H1 (cell line): ENCODE measurements around the gene MYO3A. TPM values are rescaled to one million over a fixed set of nuclear protein-coding genes. Genes with fewer than 3 reads are reported as not detected.

ENCODE experiments used
- ASH2L ChIP-seq: fragments of 200-600, 300-600 bp; sonication (generic); IDR thresholded peaks from one replicate; pipeline ENCODE4 v1.7.1; 2017; ENCODE audit warnings: low read length
- BCL11A ChIP-seq, 2 experiments: IDR thresholded peaks; one replicate each; pipeline ENCODE4 v1.6.1; 2011; ENCODE audit warnings: low read depth in 2 of 2, low read length in 2 of 2, mild to moderate bottlenecking in 2 of 2
- BRCA1 ChIP-seq: IDR thresholded peaks from 2 replicates; pipeline ENCODE4 v1.6.1; 2012; ENCODE audit warnings: low read depth, low read length, improper control_type of control experiment
- CTBP2 ChIP-seq: IDR thresholded peaks from 2 replicates; pipeline ENCODE4 v1.7.0; 2011; ENCODE audit warnings: borderline replicate concordance, mild to moderate bottlenecking, moderate library complexity, mixed read lengths, low read length; ENCODE audit not compliant: insufficient read depth, insufficient read length
- GABPA ChIP-seq: IDR thresholded peaks from 2 replicates; pipeline ENCODE4 v1.6.1; 2011; ENCODE audit warnings: mild to moderate bottlenecking, low read length, moderate library complexity, borderline replicate concordance; ENCODE audit not compliant: insufficient read depth
- HDAC6 ChIP-seq: IDR thresholded peaks from one replicate; pipeline ENCODE4 v1.7.1; 2012; ENCODE audit warnings: low read depth, mild to moderate bottlenecking, inconsistent platforms, low read length, moderate library complexity
- JUN ChIP-seq: IDR thresholded peaks from 2 replicates; pipeline ENCODE4 v1.6.1; 2011; ENCODE audit warnings: low read depth, mild to moderate bottlenecking, improper control_type of control experiment, low read length
- KDM1A ChIP-seq: fragments of 200-600, 300-600 bp; sonication (generic); IDR thresholded peaks from 2 replicates; pipeline ENCODE4 v1.7.1; 2016; ENCODE audit warnings: mild to moderate bottlenecking, low read length, borderline replicate concordance
- NANOG ChIP-seq: IDR thresholded peaks from 2 replicates; pipeline ENCODE4 v1.6.1; 2011; ENCODE audit warnings: low read length, low read depth, mild to moderate bottlenecking, inconsistent platforms; ENCODE audit not compliant: insufficient read depth, poor library complexity, severe bottlenecking
- PHF8 ChIP-seq: fragments of 200-600 bp; sonication (generic); conservative IDR thresholded peaks from 2 replicates; pipeline ENCODE4 v1.7.1; 2012; ENCODE audit warnings: low read depth, mild to moderate bottlenecking, inconsistent platforms, low read length, moderate library complexity
- POLR2A ChIP-seq, 2 experiments: IDR thresholded peaks; 1 replicate in 1 of 2; 2 replicates in 1 of 2; pipeline ENCODE4 v1.6.1; 2011; ENCODE audit warnings: low read depth in 2 of 2, low read length in 2 of 2, mild to moderate bottlenecking in 2 of 2; ENCODE audit errors: control extremely low read depth in 1 of 2
- POLR2AphosphoS5 ChIP-seq: IDR thresholded peaks from 2 replicates; pipeline ENCODE4 v1.6.1; 2011; ENCODE audit warnings: low read depth, low read length
- RNF2 ChIP-seq: fragments of 200-900, 300-1000 bp; sonication (generic); IDR thresholded peaks from 2 replicates; pipeline ENCODE4 v1.7.1; 2016; ENCODE audit warnings: borderline replicate concordance, low read depth, mild to moderate bottlenecking, antibody characterized with exemption, low read length; ENCODE audit not compliant: poor library complexity, severe bottlenecking; ENCODE audit errors: missing control alignments
- SAP30 ChIP-seq: fragments of 300-600 bp; sonication (generic); IDR thresholded peaks from 2 replicates; pipeline ENCODE4 v1.7.1; 2012; ENCODE audit warnings: low read length, moderate library complexity, mild to moderate bottlenecking, inconsistent platforms; ENCODE audit not compliant: insufficient read depth, insufficient replicate concordance
- SIRT6 ChIP-seq: IDR thresholded peaks from one replicate; pipeline ENCODE4 v1.7.1; 2012; ENCODE audit warnings: low read length, inconsistent platforms
- SIX5 ChIP-seq: IDR thresholded peaks from 2 replicates; pipeline ENCODE4 v1.6.1; 2011; ENCODE audit warnings: mild to moderate bottlenecking, low read depth, low read length
- SP1 ChIP-seq: IDR thresholded peaks from 2 replicates; pipeline ENCODE4 v1.6.1; 2011; ENCODE audit warnings: low read depth, low read length
- SRF ChIP-seq: IDR thresholded peaks from 2 replicates; pipeline ENCODE4 v1.6.1; 2011; ENCODE audit warnings: mild to moderate bottlenecking, low read depth, low read length, moderate library complexity
- TAF1 ChIP-seq: IDR thresholded peaks from 2 replicates; pipeline ENCODE4 v1.6.1; 2011; ENCODE audit warnings: mild to moderate bottlenecking, low read depth, low read length
- TEAD4 ChIP-seq: IDR thresholded peaks from 2 replicates; pipeline ENCODE4 v1.6.1; 2012; ENCODE audit warnings: low read depth, low read length, inconsistent platforms, mixed read lengths
- YY1 ChIP-seq: IDR thresholded peaks from 2 replicates; pipeline ENCODE4 v1.6.1; 2011; ENCODE audit warnings: low read depth, mild to moderate bottlenecking, low read length
- ZNF274 ChIP-seq: IDR thresholded peaks from 2 replicates; pipeline ENCODE4 v1.7.0; 2012; ENCODE audit warnings: low read length, borderline replicate concordance; ENCODE audit errors: extremely low read depth
- polyA plus RNA-seq, 7 experiments: library from polyadenylated mRNA; depleted of rRNA in 3 of 7; stranded (reverse) in 5 of 7; unstranded in 2 of 7; fragments of >200 nt in 5 of 7; fragments of 200-250 nt in 2 of 7; gene quantifications; 1 replicate in 5 of 7; 2 replicates in 1 of 7; 4 replicates in 1 of 7; pipeline versions ENCODE4 v1.2.1 to v1.2.3, GENCODE V29; 2011 to 2013; ENCODE audit warnings: missing spikeins in 2 of 7, mixed read lengths in 2 of 7
- total RNA-seq: library from RNA; stranded (reverse); fragmentation: NEBNext Ultra II Directional; extraction: Animal tissue kit (Norgen Biotek cat#: 25700); gene quantifications from 2 replicates; pipeline ENCODE4 v1.2.1, GENCODE V29; 2021
- TF ChIP-seq, protein P1 (sequence below): IDR thresholded peaks from 2 replicates; pipeline ENCODE4 v1.6.1; 2012; ENCODE audit warnings: inconsistent platforms
- TF ChIP-seq, protein P2 (sequence below): IDR thresholded peaks from 2 replicates; pipeline ENCODE4 v1.6.1; 2012; ENCODE audit warnings: low read length, inconsistent platforms

MYO3A gene
- total and polyA plus RNA-seq, 2 of the 8 experiments (the other 6 are each of a cell fraction or from before 2014, with no cell fraction given) = 3.9 to 5.3 TPM

DNA sequence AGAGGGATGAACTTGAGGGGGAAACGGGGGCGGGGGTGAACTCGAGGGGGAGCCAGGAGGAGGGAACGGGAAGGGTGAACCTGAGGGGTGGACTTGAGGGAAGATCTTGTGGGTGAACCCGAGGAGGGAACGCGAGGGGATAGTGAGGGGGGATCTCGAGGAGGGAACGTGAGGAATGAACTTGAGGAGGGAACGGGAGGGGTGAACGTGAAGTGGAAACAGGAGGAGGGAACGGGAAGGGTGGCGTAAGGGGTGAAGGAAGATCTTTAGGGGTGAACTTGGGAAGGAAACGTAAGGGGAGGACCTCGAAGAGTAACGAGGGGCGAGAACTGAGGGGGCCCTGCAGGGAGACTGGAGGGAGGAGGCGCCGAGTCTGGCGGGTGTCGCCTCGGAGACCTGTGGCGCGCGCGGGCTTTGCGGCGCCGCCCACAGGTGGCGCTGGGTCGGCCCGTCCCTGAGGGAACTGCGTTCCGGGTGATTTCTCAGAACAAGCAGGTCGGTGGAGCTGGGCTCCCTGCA, 651 bp downstream of the MYO3A start (continued):
- TF ChIP-seq BCL11A (IDR thresholded peaks at IDR 0.05; ENCODE audit: low read depth in 2 of 2, low read length in 2 of 2) = no peak
- no peak for TF ChIP-seq RNF2
- TF ChIP-seq SP1 = no peak
- no peak for TF ChIP-seq POLR2AphosphoS5
- TF ChIP-seq SRF = no peak
- TF ChIP-seq SIX5 = no peak
- no peak for TF ChIP-seq JUN
- no peak for TF ChIP-seq HDAC6
- no peak for TF ChIP-seq KDM1A
- no peak for TF ChIP-seq NANOG
- TF ChIP-seq ASH2L = peak; percentile 52
- no peak for TF ChIP-seq SIRT6
- TF ChIP-seq PHF8 = no peak
- TF ChIP-seq BRCA1 = no peak
- TF ChIP-seq GABPA = no peak
- TF ChIP-seq, protein P1, sequence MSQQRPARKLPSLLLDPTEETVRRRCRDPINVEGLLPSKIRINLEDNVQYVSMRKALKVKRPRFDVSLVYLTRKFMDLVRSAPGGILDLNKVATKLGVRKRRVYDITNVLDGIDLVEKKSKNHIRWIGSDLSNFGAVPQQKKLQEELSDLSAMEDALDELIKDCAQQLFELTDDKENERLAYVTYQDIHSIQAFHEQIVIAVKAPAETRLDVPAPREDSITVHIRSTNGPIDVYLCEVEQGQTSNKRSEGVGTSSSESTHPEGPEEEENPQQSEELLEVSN = 0 out of 2 replicates have a peak, but pooled peaks have one; percentile 6
- no peak for TF ChIP-seq YY1
- TF ChIP-seq, protein P2, sequence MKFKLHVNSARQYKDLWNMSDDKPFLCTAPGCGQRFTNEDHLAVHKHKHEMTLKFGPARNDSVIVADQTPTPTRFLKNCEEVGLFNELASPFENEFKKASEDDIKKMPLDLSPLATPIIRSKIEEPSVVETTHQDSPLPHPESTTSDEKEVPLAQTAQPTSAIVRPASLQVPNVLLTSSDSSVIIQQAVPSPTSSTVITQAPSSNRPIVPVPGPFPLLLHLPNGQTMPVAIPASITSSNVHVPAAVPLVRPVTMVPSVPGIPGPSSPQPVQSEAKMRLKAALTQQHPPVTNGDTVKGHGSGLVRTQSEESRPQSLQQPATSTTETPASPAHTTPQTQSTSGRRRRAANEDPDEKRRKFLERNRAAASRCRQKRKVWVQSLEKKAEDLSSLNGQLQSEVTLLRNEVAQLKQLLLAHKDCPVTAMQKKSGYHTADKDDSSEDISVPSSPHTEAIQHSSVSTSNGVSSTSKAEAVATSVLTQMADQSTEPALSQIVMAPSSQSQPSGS = no peak
- TF ChIP-seq CTBP2 = no peak
- no peak for TF ChIP-seq ZNF274
- no peak for TF ChIP-seq TEAD4
- no peak for TF ChIP-seq POLR2A (IDR thresholded peaks at IDR 0.05; ENCODE audit: control extremely low read depth in 1 of 2, low read depth in 2 of 2, low read length in 2 of 2)
- no peak for TF ChIP-seq TAF1
- TF ChIP-seq SAP30 = no peak
